GM18508 (cell line): Measurements from ENCODE around the gene BCLAF3.

ENCODE experiments used
- ATAC-seq: cut with Tn5 transposase; IDR thresholded peaks from one replicate; pipeline ENCODE4 v1.9.1; 2021; ENCODE audit warnings: moderate number of reproducible peaks; ENCODE audit not compliant: insufficient read depth, unreplicated experiment

Gene BCLAF3

GRCh38 chrX:19990556-19991349 lies at the start of gene BCLAF3:
TSS of gene BCLAF3 (minus strand) at chrX:19991061. CDS start at chrX:19970264, 20,797 bp downstream.
- peak; percentile 68 for ATAC-seq

DNA sequence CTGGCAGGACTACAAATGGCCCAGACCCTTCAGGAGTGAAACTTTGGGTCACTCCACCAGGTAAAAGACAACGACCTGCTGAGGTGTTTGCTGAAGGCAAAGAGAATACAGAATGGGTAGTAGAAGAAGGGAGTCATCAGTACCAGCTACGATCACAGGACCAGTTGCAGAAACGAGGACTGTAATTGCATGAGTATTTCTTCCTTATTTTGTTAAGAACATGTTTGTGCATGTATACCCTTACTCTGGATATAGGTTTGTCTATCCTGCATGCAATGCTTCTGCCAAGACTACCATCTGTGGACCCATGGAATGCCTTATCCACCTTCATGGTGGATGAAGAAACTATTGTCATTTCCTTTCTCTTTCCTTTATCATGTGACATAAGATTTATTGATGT lies 48.1 kb upstream of the BCLAF3 start:
- no peak for ATAC-seq

DNA sequence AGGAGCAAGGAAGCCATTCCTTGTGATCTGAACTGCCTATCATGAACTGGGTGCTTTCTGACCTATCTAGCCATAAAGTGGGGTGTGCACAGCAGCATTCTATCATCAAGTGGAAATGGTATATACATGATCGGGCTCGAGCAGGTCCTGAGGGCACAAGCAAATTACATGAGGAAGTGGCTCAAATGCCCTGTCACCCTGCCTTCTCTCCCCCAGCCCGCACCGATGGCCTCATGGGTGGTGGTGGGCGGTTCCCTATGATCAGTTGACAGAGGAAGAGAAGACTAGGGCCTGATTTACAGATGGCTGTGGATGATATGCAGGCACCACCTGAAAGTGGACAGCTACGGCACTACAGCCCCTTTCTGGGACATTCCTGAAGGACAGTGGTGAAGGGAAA lies 46.3 kb upstream of the BCLAF3 start:
- ATAC-seq, result no peak

DNA sequence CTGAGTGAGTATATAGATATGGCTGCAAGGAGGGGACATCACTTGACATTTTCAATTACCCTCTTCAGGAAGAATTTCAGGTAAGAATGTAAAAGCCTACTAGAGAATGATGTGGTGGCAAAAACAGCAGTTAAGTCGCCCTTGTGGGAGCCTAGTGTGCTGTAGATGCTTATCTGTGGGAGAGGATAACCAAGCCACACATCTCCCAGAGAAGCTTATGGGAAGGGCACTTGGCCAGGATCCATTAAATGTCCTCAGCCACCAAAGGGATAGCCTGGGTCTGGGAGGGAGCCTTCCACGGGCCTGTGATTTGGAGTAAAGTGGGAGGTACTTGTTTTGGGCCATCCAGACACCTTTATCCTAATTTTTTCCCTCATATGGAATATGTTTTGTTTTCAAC lies 41.3 kb upstream of the BCLAF3 start:
- no peak for ATAC-seq

GRCh38 chrX:20029728-20030127 lies 38.9 kb upstream of the BCLAF3 start:
- ATAC-seq, result no peak

DNA sequence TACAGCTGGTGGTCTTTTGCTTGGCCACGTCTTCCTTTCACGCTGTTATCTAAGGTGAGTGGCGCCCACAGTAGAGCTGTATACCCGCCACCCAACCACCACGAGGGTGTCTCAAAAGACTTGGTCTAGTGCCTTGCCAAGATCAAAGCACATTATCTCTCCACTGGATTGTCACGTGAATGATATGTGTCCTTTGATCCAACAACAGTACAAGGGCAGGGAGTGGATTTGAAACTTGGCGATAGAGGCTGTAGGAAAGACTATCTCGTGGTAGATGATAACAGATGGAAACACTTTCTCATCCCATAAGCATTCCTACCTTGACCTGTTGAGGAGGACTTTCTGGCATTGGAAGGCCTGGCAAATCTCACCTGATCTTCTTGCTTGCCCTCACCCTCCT lies 37.7 kb upstream of the BCLAF3 start:
- no peak for ATAC-seq

DNA sequence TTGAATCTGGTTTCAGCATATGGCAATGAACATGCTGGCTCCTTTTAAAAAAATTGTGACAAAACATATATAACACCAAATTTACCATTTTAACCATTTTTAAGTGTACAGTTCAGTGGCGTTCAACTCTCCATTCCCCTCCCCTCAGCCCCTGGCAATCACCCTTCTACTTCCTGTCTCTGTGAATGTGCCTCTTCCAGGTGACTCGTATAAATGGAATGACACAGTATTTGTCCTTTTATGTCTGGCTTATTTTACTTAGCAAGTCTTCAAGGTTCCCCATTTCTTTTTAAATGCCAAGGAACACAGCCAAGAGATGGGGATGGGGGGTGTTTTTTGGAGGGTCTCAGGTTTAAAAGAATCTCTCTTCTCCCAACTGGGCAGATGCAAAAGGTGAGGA lies 35.4 kb upstream of the BCLAF3 start:
- no peak for ATAC-seq

DNA sequence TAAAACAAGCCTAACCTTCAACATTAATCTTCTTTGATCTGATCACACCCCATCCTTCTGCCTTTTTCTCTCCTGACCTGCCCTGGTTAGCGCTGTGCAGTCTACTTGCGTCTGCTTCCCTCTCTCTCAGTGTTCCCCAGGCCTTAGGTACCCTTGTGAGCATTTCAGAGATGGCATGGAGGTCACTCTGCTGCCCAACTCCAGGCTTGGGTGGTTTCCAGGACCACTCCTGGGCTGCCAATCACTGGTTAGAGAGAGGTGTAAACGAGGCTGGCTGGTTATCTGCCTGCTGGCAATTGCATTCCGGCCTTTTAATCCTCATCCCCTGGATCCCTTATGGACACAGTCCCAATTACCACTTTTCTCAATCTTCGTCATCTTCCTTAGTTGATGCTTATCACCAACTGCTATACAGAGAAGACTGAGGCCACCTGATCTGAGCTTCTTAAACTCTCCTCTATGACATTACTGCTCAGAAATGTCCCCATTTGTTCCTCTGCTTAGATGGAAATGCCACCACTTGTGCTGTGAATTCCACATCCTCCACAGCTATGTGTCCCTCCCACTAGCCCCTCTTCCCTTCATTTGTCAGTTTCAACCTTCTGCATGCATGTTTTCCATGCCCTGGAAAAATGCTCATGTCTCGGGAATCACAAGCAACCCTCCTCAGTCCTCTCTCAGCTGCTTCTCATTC lies 29.0 kb upstream of the BCLAF3 start:
- ATAC-seq, result no peak

DNA sequence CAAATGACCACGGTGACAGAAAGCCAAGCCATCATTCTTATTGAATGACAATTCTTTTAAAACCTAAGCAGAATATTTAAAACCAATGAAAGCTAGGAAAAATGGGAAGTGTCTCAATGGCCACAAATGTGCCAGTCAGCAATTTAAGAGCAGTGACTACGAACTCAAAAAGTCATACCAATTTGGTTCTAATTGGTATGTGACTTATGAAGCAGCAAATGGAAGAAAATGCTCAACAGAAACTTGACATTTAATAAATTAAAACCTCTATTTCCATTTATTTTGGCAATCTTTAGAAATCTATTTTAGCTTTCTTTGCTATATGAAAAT lies 25.7 kb upstream of the BCLAF3 start:
- ATAC-seq, result no peak

- ATAC-seq, result no peak
Measured at GRCh38 chrX:20015945-20016615, 25.2 kb upstream of the BCLAF3 start.

DNA sequence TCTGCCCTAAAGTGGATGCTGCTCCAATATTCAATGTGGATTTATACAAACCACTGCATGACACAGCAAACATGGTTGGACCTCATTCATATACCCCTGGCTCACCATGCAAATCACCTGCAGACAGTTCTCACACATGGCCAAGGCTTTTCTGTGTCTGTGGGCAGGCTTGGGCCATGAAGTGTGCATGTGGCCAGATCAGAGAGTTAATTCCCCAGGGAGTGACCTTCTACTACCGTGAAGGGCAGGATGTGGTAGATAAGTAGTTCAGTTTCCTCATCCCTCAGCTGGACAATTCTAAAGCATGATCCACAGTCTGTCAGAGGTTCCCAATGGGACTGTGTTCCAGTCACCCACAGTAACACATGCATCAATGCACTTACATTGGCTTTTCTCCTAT lies 24.6 kb upstream of the BCLAF3 start:
- no peak for ATAC-seq

- no peak for ATAC-seq
Measured at GRCh38 chrX:20011608-20012007, 20.7 kb upstream of the BCLAF3 start.

- ATAC-seq, result no peak
Measured at GRCh38 chrX:20007962-20008622, 17.2 kb upstream of the BCLAF3 start.

DNA sequence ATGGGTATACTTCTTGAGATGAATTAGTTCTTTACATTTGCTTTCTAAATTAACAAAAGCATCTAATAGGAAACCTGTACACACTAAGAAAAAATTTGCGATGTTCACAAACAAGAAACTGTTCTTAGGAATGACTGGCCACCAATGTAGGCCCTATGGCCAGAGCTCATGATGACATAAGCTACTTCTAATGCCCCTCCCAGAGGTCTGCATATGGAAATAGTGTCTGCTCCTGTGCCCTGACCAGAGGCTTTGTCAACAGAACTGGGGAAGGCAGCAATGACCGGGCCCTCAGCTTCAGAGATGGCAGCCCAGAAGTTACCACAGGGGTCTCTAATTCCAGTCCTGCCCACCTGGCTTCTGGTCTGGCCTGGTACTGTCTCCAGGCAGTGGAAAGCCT lies 15.0 kb upstream of the BCLAF3 start:
- ATAC-seq, result no peak

- no peak for ATAC-seq
Measured at GRCh38 chrX:20001588-20001987, 10.7 kb upstream of the BCLAF3 start.

- no peak for ATAC-seq
Measured at GRCh38 chrX:19991350-19991718, 473 bp upstream of the BCLAF3 start.

DNA sequence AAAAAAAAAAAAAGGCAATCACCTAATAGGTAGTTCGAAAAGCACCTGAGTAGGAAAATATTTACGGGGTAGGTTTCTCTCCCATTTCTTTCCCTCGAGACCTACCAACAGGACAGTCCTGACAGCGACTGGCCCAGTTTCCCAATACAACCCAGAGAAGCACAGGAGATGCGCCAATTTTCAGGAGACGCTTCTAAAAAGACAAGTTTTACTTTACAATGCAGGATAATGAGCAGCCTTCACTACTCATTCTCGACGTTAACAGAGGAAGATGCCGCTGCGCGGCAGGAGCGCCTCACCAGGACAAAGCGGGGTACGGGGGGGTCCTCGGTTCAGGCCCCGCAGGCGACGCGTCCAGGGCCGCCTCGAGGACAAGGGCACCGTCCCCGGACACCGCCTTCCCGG lies 708 bp downstream of the BCLAF3 start:
- no peak for ATAC-seq

GRCh38 chrX:19987856-19988255 lies 3.0 kb downstream of the BCLAF3 start:
- no peak for ATAC-seq

DNA sequence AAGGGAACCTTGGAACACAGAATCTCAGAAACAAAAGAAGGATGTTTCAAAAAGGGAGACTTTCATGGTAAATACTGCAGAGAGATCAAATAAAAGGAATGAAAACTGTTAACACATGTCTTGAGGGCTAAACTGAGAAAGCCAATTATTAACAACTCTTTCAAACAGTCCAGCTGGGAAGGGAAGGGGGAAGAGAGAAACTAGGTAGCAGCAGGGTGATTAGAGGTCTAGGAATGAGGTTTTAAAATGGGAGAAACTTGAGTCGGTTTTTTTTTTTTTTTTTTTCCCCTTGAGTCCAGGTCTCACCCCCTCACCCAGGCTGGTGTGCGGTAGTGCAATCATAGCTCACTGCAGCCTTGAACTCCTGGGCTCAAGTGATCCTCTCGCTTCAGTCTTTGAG lies 4.3 kb downstream of the BCLAF3 start:
- ATAC-seq, result no peak

DNA sequence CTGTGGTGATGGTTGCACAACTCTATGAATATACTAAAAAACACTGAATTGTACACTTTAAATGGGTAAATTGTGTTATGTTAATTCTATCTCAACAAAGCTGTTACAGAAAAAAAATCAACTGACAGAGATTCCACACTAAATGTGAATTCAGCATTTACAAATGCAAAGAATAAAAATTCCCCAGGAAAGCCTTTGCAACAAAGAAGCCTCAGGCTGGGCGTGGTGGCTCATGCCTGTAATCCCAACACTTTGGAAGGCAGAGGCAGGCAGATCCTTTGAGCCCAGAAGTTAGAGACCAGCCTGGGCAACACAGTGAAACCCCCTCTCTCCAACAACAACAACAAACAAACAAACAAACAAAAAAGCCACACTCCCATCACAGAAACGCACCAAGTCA lies 8.9 kb downstream of the BCLAF3 start:
- ATAC-seq, result no peak

DNA sequence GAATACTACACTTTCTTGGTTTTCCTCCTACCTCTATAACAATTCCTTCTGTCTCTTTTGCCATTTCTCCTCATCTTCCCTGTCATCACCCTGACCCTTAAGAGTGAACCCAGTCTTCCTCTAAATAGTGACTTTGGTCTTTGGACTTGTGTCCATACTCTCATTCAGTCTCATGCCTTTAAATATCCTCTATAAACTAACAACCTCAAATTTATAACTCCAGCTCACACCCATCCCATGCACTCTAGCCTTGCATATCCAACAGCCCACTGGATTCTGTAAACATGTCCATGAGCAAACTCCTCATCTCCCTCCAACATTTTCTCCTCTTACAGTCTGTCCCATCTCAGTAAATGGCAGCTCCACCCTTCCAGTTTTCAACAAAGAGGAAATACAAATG lies 15.0 kb downstream of the BCLAF3 start:
- no peak for ATAC-seq
